Right forelimb (tissue), 1 donor: Measurements from ENCODE around the gene NPVF.

ENCODE experiments used
- DNase-seq: peaks from one replicate; pipeline ENCODE4 v3.0.0-alpha.2; 2018

The NPVF gene

DNA sequence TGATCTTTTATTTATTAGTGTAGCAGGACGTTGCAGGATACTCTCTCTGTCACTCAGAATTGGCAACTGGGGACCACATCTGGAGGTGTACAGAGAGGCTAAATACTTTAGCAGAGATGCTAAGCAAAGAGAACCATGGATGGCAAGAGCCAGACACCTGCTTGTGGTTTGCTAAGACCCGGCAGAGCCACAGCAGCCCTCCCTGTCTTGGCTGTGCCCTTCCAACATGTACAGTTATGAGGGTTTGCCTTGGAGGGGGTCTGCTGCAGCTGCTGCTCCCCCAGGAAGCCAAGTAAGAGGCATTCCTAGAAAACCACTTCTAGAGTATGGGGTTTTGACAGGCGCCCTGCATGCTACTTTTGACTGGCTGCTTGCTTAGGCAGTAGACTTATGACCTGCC is 5.1 kb downstream of the NPVF start:
- no peak for DNase-seq

DNA sequence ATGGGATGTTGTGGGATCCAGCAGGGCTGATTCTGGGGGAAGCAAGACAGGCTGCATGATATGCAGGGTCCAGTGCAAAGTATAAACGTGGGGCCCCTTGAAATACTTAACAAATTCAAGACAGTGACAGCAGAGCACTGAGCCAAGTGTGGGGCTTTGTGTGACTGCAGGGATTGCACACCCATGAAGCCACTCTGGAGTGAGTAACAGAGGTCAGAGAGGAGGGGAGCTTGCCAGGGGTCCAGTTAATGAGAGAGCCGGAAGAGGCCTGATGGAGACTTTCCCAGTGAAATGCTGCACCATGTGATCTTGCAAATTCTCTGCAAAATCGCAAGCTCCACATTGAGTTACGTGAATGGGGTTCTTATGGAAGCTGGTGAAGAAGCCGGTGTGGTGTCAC is 5.6 kb downstream of the NPVF start:
- DNase-seq, result no peak

DNA sequence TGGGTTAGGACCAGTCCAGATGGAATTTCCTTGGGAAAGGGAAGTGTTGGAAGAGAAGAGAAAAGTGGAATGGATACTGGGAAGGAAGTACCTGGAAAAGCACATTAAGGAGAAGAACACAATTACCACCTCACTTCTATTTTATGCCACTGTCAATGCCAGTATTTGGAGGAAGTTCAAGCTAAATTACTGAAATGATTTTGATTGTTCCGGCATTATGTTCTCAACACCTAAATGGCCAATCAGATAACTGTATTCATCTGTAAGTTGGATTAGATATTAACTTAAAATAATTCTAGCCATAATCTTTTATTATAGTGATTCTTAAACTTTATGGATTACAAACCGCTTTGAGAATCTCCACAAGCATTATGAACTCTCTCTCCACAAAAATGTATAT is 7.3 kb downstream of the NPVF start:
- DNase-seq, result no peak

DNA sequence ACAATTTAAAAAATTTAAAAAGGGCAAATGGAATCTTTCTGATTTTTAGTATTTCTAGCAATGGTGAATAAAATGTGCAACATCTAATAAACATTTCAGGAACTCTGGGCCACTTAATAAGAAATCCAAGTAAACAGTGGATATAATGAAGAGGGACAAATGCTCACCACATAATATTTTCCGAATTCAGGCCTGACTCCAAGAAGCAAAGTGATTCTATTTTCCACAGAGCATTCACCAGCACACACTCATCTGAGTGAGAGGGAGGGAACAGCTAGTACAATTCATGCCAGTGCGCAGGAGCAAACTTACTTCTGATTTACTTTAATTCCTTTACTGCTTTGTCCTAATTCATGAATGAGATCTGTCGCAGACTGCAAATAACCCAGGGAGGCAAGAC is 10.1 kb downstream of the NPVF start:
- no peak for DNase-seq

DNA sequence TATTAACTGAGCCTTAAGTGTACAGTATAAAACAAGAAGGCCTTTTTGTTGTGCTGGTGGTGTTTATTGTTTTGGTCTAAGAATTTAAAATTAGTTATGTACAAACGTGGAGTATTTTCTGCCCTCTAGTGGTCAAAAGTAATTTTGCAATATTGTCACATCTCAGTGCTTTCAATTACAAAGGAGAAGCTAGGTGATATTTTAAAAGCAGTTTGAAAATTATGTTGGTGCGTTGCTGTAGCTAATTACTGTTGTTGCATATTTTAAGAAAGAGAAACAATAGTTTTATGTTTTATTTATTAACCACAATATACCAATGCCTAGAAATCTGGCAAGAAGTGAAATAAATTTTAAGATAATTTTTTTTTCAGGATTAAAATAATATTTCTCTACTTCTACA is 11.4 kb downstream of the NPVF start:
- DNase-seq, result no peak

DNA sequence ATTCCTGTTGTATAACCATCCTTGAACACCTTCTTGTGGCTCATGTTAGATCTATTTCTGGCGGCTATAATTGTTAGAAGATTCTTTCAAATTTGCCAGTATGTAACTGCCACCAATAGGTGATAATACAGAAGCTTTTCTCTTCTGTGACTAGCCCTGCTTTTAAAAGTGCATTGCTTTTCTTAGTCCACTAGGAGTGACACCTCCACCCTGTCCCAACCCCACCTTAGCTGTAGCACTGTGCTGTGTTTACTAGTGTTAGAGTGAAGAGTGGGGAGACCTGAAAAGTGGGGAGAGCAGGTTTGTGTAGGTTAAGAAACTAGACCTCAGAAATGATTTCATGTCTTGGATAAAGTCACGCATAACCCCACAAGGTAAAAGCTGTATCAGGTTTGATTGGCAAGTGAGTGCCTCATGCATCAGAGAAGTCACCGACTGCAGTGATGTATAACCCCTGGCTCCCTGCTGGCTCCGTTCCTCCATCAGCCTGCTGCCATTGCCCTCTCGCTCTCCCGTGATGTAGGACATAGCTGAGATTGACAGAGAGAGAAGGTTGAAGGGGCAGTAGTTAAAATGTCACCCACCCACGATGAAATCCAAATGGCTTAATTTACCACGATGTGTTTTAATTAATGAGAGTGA is 12.5 kb downstream of the NPVF start:
- DNase-seq, result no peak

DNA sequence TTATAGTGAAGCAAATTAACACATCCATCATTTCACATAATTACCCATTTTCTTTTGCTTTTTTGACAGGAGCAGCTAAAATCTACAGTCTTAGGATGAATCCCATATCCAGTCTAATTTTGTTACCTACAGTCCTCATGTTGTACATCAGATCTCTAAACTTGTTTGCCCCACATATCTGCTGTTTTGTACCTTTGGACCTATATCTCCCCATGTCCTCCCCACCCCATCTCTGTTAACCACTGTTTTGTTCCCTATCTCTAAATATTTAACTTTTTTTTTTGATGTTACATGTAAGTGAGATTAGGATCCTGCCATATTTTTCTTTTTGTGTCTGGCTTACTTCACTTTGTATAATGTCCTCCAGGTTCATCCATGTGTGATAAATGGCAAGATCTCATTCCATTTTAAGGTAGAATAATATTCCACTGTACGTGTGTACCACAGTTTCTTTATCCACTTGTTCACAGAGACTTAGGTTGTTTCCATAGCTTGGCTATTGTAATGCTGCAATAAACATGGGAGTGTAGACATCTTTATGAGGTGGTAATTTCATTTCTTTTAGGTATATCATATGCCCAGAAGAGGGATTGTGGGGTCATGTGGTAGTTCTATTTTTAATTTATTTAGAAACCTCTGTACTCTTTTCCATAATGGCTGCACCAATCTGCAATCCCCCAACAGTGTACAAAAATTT is 19.6 kb downstream of the NPVF start:
- DNase-seq, result no peak

DNA sequence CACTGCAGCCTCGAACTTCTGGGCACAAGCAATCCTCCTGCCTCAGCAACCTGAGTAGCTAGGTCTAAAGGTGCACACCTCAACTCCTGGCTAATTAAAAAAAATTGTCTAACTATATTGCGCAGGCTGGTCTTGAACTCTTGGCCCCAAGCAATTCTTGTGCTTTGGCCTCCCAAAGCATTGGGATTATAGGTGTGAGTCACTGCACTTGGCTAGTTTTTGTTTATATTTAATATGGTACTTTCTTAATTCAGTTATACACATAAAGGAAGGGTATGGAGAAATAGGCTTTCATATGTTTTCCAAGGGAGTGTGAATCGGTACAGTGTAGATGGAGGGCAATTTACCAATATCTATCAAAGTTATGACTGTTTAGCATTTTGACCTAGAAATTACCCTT is 20.4 kb downstream of the NPVF start:
- no peak for DNase-seq

DNA sequence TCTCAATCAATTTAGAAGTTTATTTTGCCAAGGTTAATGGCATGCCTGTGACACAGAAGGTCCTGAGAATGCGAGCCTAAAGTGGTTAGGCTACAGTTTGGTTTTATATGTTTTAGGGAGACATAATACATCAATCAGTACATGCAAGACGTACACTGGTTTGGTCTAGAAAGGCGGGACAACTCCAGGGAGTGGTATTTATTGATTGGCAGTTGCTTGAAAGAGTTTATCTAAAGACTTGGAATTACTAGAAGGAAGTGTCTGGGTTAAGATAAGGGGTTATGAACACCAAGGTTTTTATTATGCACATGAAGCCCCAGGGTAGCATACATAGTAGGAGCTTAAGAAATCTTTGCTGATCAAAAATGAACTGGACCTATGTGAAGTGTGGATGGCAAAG is 21.5 kb downstream of the NPVF start:
- DNase-seq, result no peak

DNA sequence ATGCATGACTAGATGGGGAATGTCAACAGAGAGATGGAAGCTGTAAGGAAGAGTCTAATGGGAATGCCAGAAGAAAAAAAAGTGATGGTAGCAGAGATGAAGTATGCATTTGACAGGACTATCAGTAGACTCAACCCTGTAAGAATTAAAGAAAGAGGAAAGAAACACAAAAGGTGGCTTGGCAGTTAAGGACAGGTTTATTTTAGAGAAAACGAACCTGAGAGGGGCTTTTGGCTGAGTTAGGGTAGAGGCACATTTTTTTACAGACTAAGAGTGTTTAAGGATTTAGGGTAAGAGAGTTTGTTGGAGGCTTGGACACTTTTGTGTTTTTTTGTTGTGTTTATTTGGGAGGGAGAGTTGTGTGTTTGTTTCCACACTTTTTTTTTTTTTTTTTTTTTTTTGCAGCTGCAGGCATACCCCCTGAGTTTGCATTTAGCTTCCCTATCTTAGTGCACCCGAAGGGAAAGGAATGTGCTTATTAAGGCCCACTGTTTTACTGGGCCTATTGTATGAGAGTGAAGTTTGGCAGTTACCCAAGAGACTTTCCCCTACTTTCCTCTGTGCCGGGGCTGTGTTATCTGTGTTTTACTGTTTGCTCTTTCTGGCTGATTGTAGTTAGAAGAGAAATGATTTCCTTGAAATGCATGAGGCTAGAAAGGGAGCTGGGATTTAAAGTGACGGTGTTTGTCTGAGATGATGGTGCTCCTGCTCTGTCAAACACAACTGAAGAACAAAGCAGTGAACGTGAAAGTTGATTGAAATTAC is 32.0 kb downstream of the NPVF start:
- DNase-seq, result no peak

DNA sequence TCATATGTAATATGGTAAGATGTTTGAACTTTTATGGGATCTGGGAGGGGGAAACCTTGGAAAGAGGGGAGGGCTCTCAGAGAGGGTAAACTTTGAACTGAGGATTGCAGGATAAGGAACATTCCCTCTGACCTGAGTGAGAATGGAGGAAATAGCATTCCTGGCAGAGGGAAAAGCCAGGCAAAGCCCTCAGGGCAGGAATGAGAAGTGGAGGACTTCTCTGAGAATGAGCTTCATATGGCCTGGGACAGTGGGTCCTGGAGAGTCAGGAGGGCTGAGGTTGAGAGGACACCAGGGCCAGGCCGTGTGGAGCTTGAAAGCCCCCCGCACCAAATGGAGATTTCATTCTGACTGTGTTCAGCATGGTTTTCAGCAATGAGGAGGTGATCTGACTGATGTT is 34.2 kb downstream of the NPVF start:
- DNase-seq, result no peak

DNA sequence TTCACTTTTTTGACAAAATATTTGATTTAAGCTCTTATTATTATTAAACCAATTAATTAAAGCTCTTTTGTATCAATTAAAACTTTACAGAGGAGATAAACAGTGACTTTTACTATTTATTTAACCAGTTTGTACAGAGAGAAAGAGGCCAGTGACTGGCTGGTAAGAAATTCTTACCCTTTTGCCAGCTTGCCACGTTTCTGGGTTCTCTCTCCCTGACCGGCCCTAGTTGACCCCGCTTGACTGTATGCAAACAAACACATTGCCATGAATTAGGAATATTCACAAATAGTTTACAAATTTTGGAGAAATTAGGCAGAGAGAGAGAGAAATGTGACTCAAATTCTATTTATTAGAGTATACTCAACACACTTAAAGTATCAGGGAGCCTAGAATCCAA is 36.2 kb downstream of the NPVF start:
- no peak for DNase-seq

DNA sequence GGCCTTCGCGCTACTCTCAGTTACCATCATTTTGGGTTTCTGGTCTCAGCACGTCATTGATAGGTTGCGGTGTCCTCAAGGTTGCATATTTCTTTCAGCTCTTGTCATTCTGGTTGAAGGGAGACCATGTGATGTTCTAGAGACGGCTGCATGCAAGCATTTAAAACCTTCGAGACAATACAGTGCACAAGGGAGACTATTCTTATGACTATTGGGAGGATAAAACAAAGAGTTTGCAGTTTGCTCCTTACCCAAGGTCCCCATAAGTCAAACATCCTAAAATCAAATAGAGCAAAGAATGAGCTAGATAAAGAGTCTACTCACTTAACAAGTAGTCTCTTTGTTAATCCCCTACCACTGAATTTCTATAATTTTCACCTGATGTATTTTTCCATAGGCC is 39.1 kb downstream of the NPVF start:
- DNase-seq, result no peak

DNA sequence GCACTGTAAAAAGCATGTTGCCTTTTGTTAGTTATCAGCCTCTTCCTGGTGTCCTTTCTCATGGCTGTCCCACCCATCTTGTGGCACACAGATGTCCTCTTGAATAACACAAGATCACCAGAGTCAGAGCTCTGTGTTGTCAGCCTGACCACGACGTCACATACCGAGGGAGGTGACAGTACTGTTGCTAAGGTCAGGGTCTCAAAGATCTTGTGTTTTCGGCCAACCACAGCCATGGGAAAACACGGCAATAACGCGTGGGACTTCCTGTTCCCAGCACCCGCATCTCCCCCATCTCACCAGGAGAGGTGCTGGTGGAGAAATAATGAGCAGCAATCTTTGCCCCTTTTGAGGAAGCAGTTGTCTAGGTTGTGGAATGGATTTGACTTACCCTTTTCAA is 40.4 kb downstream of the NPVF start:
- DNase-seq, result no peak

DNA sequence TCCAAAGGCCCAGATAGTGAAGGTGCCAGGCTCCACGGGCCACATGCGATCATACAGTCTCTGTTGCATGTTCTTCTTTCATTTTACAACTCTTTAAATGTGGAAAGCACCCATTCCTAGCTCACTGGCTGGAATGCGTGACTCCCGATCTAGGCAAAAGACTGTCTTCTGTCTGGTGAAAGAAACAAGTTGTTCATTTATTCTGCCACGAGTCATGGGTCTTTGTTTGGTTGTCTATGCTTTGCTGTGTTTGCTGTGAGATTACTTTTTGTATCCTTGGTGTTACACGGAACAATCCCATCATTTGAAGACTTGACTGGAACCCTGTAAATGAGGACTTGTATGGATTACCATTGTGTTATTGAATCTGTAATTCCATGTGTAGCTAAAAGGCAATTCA is 41.9 kb downstream of the NPVF start:
- DNase-seq, result no peak

DNA sequence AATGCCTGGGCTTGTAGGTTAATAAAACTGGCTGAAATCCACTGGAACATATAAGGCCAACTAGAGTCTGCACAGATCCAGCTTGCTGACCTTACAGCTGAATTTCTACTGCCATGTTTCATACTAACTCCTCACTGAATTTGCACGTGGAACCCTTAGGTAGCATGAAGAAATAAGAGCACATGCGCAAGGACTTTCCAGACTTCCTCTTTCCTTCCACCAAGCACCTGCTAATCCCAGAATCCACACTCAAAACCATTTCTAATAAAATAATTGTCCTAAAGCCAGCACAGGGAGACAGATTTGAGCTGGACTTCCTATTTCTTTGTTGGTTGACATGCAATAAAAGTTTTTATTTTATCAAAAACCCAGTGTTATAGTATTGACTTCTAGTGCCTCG is 46.8 kb downstream of the NPVF start:
- no peak for DNase-seq

DNA sequence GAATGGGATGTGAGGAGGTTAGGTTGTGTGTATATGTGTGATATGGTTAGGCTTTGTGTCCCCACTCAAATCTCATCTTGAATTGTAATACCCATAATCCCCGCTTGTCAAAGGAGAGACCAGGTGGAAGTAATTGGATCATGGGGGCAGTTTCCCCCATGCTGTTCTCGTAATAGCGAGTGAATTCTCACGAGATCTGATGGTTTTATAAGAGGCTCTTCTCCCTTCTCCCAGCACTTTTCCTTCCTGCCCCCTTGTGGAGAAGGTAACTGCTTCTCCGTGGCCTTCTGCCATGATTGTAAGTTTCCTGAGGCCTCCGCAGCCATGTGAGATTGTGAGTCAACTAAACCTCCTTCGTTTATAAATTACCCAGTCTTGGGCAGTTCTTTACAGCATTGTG is 47.3 kb downstream of the NPVF start:
- no peak for DNase-seq

DNA sequence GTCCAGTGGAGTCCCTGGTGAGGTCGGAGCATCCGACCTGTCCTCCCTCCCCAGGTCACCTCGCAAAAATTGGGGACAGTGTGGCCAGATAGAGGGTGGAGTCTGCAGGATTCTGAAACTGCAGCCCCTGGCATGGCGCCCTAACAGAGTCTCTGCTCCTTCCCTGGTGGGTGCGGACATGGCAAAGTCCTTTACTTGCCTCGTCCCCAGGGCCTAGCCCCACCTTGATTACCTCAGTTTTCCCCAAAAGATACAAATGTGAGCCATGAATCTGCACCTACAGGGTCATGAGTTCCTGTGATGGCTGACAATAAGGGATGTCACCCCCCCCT is 47.7 kb downstream of the NPVF start:
- DNase-seq, result no peak

DNA sequence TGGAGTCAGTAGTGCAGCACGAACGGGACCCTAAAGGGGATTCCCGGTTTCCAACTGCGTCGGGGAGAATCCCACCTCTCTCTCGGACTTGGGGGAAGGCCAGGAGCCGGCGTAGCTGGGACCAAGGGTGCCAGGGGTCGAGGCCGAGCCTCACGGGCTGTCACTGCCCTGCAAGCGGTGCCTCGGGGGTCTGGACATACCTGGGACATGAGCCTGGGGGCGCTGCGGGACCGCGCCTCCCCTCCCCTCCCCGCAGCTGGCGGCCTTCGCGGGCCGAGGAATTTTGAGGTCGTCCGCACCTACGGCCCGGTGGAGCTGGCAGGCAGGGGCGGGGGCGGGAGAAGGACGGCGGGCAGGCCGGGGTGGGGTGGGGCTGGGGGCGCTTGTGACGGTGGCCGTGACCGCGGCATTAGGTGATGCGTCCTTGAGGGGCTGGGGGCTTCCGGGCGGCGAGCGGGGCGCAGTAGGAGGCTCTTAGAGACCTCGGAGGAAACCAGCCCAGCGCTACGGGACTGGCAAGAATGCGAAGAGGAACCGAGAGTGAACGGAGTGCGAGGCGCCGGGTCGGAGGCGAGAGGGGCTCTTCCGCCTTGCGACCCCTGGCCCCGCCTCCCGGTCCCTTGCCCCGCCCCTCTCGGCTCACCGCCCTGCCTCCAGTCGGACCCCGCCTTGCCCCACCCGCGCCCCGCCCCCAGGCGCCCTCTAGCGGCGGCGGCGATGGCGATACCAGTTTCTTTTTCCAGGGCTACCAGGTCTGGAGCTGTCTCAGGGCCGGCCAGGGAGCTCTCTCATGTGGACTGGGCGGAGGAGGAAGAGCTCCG is 48.3 kb downstream of the NPVF start:
- peak; percentile 96 for DNase-seq

DNA sequence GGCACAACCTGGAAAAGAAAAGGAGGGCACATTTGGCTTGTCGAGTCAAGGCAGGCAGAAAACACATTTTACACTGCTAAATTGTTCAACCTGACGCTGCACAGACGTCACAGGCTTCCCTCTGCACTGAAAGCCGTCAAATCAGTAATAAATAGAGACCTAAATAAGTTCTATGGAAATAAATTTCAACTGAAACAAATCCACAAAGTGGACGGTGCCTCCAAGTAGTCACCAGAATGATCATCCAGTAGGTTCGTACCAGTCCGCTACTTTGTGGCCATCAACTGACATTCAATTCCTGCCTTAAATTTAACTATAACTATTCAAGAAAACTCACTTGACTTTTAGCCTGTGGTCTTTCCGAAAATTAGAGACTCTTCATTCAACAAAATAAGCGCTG is 49.0 kb downstream of the NPVF start:
- no peak for DNase-seq
